ENCODE results near the gene MED8.

Gene MED8

GRCh38 chr1:43360616-43361015 lies 29.0 kb downstream of the MED8 start:
- DNase-seq (ENCODE audit: low read depth), result no peak
- no peak overlapping the region for H3K4me3 ChIP-seq (ENCODE audit: low read depth, low read length)

GRCh38 chr1:43359696-43360095 lies 29.9 kb downstream of the MED8 start:
- H3K4me3 ChIP-seq (ENCODE audit: low read depth, low read length), result no peak overlapping the region
- DNase-seq (ENCODE audit: low read depth), result no peak
- TF ChIP-seq CTCF (conservative IDR thresholded peaks at IDR 0.05; ENCODE audit: low read depth, low read length), result no peak

More at GRCh38 chr1:43360616-43361015, 29.0 kb downstream of the MED8 start:
- no peak for TF ChIP-seq CTCF (conservative IDR thresholded peaks at IDR 0.05; ENCODE audit: low read depth, low read length)

GRCh38 chr1:43358746-43359693 lies 30.6 kb downstream of the MED8 start, which contains the start of gene CDC20:
CDC20 (plus strand) TSS chr1:43358981; CDS start chr1:43359216, 235 bp downstream.
- TF ChIP-seq CTCF (conservative IDR thresholded peaks at IDR 0.05; ENCODE audit: low read depth, low read length), result no peak
- DNase-seq (ENCODE audit: low read depth), result peak; percentile 96
- peak within 1 kb of the TSS; percentile 64 for H3K4me3 ChIP-seq (ENCODE audit: low read depth, low read length)

GRCh38 chr1:43358121-43358745 lies 31.4 kb downstream of the MED8 start:
- DNase-seq (ENCODE audit: low read depth), result peak; percentile 51
- peak overlapping the region; percentile 64 for H3K4me3 ChIP-seq (ENCODE audit: low read depth, low read length)
- peak; percentile 51 for TF ChIP-seq CTCF (conservative IDR thresholded peaks at IDR 0.05; ENCODE audit: low read depth, low read length)

- TF ChIP-seq CTCF (conservative IDR thresholded peaks at IDR 0.05; ENCODE audit: low read depth, low read length), result no peak
- no peak for DNase-seq (ENCODE audit: low read depth)
- H3K4me3 ChIP-seq (ENCODE audit: low read depth, low read length), result no peak overlapping the region
These were observed 32.3 kb downstream of the MED8 start for GRCh38 chr1:43357251-43357650.

- no peak overlapping the region for H3K4me3 ChIP-seq (ENCODE audit: low read depth, low read length)
- no peak for TF ChIP-seq CTCF (conservative IDR thresholded peaks at IDR 0.05; ENCODE audit: low read depth, low read length)
- DNase-seq (ENCODE audit: low read depth), result no peak
These were observed 34.7 kb downstream of the MED8 start for GRCh38 chr1:43354936-43355335.
